ENCODE measurements around the gene KRT37.

- TF ChIP-seq CTCF (IDR thresholded peaks at IDR 0.05; ENCODE audit: low read length) (no peak), EZH2 (IDR thresholded peaks at IDR 0.05; ENCODE audit: borderline replicate concordance, low read length) (no peak)
These were observed 44.0 kb upstream of the KRT37 start for GRCh38 chr17:41468346-41468745.
